Measurements from ENCODE around the gene PADI4. TPM values are rescaled to one million over a fixed set of nuclear protein-coding genes. Genes with fewer than 3 reads are reported as not detected.
"Not testable (repeated sequence)": the region's sequence is repeated elsewhere in the genome, so short reads cannot be mapped to it uniquely, and the experiment has no call there.

Gene PADI4
- total RNA-seq, 4 donors from 2014 or later: 1.2 TPM; not detected in 3

- TF ChIP-seq, protein P1, sequence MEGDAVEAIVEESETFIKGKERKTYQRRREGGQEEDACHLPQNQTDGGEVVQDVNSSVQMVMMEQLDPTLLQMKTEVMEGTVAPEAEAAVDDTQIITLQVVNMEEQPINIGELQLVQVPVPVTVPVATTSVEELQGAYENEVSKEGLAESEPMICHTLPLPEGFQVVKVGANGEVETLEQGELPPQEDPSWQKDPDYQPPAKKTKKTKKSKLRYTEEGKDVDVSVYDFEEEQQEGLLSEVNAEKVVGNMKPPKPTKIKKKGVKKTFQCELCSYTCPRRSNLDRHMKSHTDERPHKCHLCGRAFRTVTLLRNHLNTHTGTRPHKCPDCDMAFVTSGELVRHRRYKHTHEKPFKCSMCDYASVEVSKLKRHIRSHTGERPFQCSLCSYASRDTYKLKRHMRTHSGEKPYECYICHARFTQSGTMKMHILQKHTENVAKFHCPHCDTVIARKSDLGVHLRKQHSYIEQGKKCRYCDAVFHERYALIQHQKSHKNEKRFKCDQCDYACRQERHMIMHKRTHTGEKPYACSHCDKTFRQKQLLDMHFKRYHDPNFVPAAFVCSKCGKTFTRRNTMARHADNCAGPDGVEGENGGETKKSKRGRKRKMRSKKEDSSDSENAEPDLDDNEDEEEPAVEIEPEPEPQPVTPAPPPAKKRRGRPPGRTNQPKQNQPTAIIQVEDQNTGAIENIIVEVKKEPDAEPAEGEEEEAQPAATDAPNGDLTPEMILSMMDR (IDR thresholded peaks at IDR 0.05): peak; percentile 15 to 65 (median 44)
- TF ChIP-seq POLR2A (IDR thresholded peaks at IDR 0.05): no peak
- peak; percentile 29 to 41 for DNase-seq
These were observed 98.1 kb downstream of the PADI4 start for GRCh38 chr1:17405898-17406759.

GRCh38 chr1:17406760-17407475, 98.9 kb downstream of the PADI4 start:
- H3K9me3 ChIP-seq; intact Hi-C loops (cut with DNase I; ENCODE audit: low total_unique reads); H3K27me3 ChIP-seq: not testable (repeated sequence)

More at GRCh38 chr1:17405898-17406759, 98.1 kb downstream of the PADI4 start:
- no peak overlapping the region for H3K27ac ChIP-seq
- H3K9me3 ChIP-seq: no peaks in the 10 kb centered on the region
- H3K27me3 ChIP-seq: no peaks in the 10 kb centered on the region
- H3K36me3 ChIP-seq: no peaks in the 10 kb centered on the region
- intact Hi-C loops (cut with DNase I; ENCODE audit: low total_unique reads): no loop called here
- no peaks in the 10 kb centered on the region for H3K4me1 ChIP-seq
- no peak overlapping the region for H3K4me3 ChIP-seq

GRCh38 chr1:17407786-17408514, 100.0 kb downstream of the PADI4 start:
- H3K27me3 ChIP-seq; H3K9me3 ChIP-seq; intact Hi-C loops (cut with DNase I; ENCODE audit: low total_unique reads); DNase-seq; H3K4me1 ChIP-seq; H3K4me3 ChIP-seq; H3K27ac ChIP-seq; H3K36me3 ChIP-seq: not testable (repeated sequence)

More at GRCh38 chr1:17406760-17407475, 98.9 kb downstream of the PADI4 start:
- DNase-seq, H3K4me3 ChIP-seq, H3K36me3 ChIP-seq, H3K27ac ChIP-seq, H3K4me1 ChIP-seq: not testable (repeated sequence)

GRCh38 chr1:17409391-17409811, 101.4 kb downstream of the PADI4 start:
- DNase-seq: no peak
- TF ChIP-seq, protein P1 (IDR thresholded peaks at IDR 0.05): no peak
- no peak for TF ChIP-seq POLR2A (IDR thresholded peaks at IDR 0.05)
- Histone ChIP-seq H3K4me1 (no peaks in the 10 kb centered on the region), H3K4me3 (no peak overlapping the region), H3K9me3 (no peaks in the 10 kb centered on the region), H3K36me3 (no peaks in the 10 kb centered on the region), H3K27me3 (no peaks in the 10 kb centered on the region), H3K27ac (no peak overlapping the region)
- intact Hi-C loops (cut with DNase I; ENCODE audit: low total_unique reads): no loop called here

- H3K36me3 ChIP-seq: no peaks in the 10 kb centered on the region
- H3K4me1 ChIP-seq: no peaks in the 10 kb centered on the region
- no peak overlapping the region for H3K4me3 ChIP-seq
- no peak overlapping the region for H3K27ac ChIP-seq
- no peak for DNase-seq
- no peaks in the 10 kb centered on the region for H3K27me3 ChIP-seq
- TF ChIP-seq POLR2A (IDR thresholded peaks at IDR 0.05): no peak
- TF ChIP-seq, protein P1 (IDR thresholded peaks at IDR 0.05): no peak
- intact Hi-C loops (cut with DNase I; ENCODE audit: low total_unique reads): no loop called here
- no peaks in the 10 kb centered on the region for H3K9me3 ChIP-seq
These were observed 104.3 kb downstream of the PADI4 start for GRCh38 chr1:17412093-17412870.

Small RNAs within 50 kb of the gene (microRNA-seq; reads per million reads assigned to microRNA genes)
- not detected for gene MIR3972 (ENCODE audit: borderline microRNAs expressed, borderline replicate concordance)

Small RNAs within 50 kb of the gene (small RNA-seq; reads per million reads assigned to genes)
- gene MIR3972: not detected

Other genes starting within 250 kb of the PADI4 start
- 1 to 10 TPM in 1 of 4 donors, under 1 TPM in 3; 0.29 to 2.8 (median 0.67) TPM for gene PADI2, start 188.7 kb upstream of the PADI4 start, total RNA-seq
- gene PADI1, start 103.1 kb upstream of the PADI4 start, total RNA-seq: under 1 TPM in 1 of 4 donors, not detected in 3; 0.14 TPM
- gene PADI3, start 59.1 kb upstream of the PADI4 start, total RNA-seq: not detected
- under 1 TPM in 1 of 4 donors, not detected in 3; 0.55 TPM for gene PADI6, start 64.0 kb downstream of the PADI4 start, total RNA-seq
- gene RCC2, start 131.5 kb downstream of the PADI4 start, total RNA-seq: 10 to 100 TPM; 11.8 to 50.4 (median 25.7) TPM
- 10 to 100 TPM in 3 of 4 donors, 1 to 10 TPM in 1; 5.6 to 61.9 (median 19.1) TPM for gene ARHGEF10L, start 231.5 kb downstream of the PADI4 start, total RNA-seq